Measurements from ENCODE around the gene MLLT1. TPM values are rescaled to one million over a fixed set of nuclear protein-coding genes. Genes with fewer than 3 reads are reported as not detected.

MLLT1 gene
- total RNA-seq, 1 experiment from 2014 or later: 54.9 TPM

DNA sequence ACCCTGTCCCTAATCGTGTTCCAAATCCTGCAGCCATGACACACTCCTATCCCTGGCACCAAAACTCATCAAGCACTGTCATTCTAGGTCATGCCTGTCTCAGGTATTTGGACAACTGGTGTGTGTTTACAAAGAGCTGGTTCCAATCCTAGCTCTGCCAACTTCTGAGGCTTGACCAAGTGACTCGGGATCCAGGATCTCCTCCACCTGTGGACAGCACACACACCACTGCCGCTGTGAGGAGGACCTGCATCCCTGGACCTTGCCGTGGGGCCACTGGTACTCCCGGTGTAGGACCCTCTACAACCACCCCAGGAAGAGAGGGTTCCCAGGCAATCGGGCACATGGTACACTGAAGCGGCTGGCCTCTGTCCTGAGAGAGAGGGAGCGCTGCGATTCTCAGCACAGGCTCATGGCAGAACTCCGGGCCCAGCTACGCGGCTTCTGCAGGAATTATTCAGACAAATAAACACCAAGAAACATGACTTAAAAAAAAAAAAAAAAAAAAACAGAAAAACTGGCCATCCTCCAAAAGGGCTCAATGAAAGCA lies 20.4 kb downstream of the MLLT1 start:
- H3K23me2 ChIP-seq (ENCODE audit: insufficient read length, low read depth, low read length, poor library complexity, severe bottlenecking): no peaks in the 10 kb centered on the region
- no peaks in the 10 kb centered on the region for H3K4me1 ChIP-seq (ENCODE audit: insufficient read depth, low read length)
- H2BK20ac ChIP-seq (ENCODE audit: low read depth, low read length, poor library complexity, severe bottlenecking): no peak overlapping the region
- H3K4me1 Mint-ChIP-seq: peaks cover 6 to 15% of the 10 kb centered on the region in 2 experiments
- H4K20me1 ChIP-seq (ENCODE audit: control insufficient read depth, insufficient read depth, insufficient read length): peaks cover 6% of the 10 kb centered on the region
- no peak overlapping the region for H3T11ph ChIP-seq (ENCODE audit: low read length)
- DNase-seq: no peak
- H3K36me3 Mint-ChIP-seq (ENCODE audit: insufficient read depth in 1 of 3, low read depth in 3 of 3): peaks cover 32 to 61% (median 59%) of the 10 kb centered on the region in 3 experiments
- H3K9ac ChIP-seq (ENCODE audit: extremely low read depth, insufficient read length, low read length): no peak overlapping the region
- no peak overlapping the region for H3K4me3 Mint-ChIP-seq
- H4K5ac ChIP-seq (ENCODE audit: insufficient read length, low read depth, low read length): no peak overlapping the region
- no peak overlapping the region for H2BK120ac ChIP-seq (ENCODE audit: low read depth, low read length, poor library complexity, severe bottlenecking)
- WGBS (ENCODE audit: extremely low coverage, insufficient read length, low lambda C conversion rate): no CpG with 5 or more reads among the region's 12 CpGs
- H2BK5ac ChIP-seq (ENCODE audit: insufficient read length, low read length): no peak overlapping the region
- no peak overlapping the region for H2BK12ac ChIP-seq (ENCODE audit: insufficient read length, low read depth, low read length)
- H3K9me3 Mint-ChIP-seq: no peaks in the 10 kb centered on the region
- H3K27me3 ChIP-seq (ENCODE audit: insufficient read depth, low read length): no peaks in the 10 kb centered on the region
- no peaks in the 10 kb centered on the region for H3K9me3 ChIP-seq (ENCODE audit: control insufficient read depth, low read depth, low read length)
- peaks cover 9% of the 10 kb centered on the region for H3K79me1 ChIP-seq (ENCODE audit: insufficient read depth, low read depth, low read length, poor library complexity, severe bottlenecking)
- no peak overlapping the region for H3K14ac ChIP-seq (ENCODE audit: insufficient read depth, low read length)
- H3K4ac ChIP-seq (ENCODE audit: low read depth, low read length): no peak overlapping the region
- H2BK15ac ChIP-seq (ENCODE audit: low read depth, low read length): no peak overlapping the region
- H3K18ac ChIP-seq (ENCODE audit: insufficient read length, low read depth, low read length): no peak overlapping the region
- no peak overlapping the region for H3K56ac ChIP-seq (ENCODE audit: insufficient read length, low read depth, low read length)
- peaks cover 16% of the 10 kb centered on the region; the same call in 1 of the 2 replicates for H3K79me2 ChIP-seq (ENCODE audit: insufficient read depth, low read length)
- H2AFZ ChIP-seq (ENCODE audit: low read length): no peak overlapping the region
- H2AK5ac ChIP-seq (ENCODE audit: insufficient read length, low read length): no peak overlapping the region
- H3K23ac ChIP-seq (ENCODE audit: insufficient read length, low read depth, low read length): no peak overlapping the region
- no peak overlapping the region for H3K4me2 ChIP-seq (ENCODE audit: insufficient read depth, insufficient read length, low read length)
- no peak overlapping the region for H3K27ac Mint-ChIP-seq
- no peak overlapping the region for H4K8ac ChIP-seq (replicated peaks; ENCODE audit: insufficient read length, low read depth, low read length)
- H3K27ac ChIP-seq (ENCODE audit: insufficient read length, low read depth, low read length): no peak overlapping the region
- no peaks in the 10 kb centered on the region for H3K27me3 Mint-ChIP-seq (ENCODE audit: low read depth)
- TF ChIP-seq, protein P1, sequence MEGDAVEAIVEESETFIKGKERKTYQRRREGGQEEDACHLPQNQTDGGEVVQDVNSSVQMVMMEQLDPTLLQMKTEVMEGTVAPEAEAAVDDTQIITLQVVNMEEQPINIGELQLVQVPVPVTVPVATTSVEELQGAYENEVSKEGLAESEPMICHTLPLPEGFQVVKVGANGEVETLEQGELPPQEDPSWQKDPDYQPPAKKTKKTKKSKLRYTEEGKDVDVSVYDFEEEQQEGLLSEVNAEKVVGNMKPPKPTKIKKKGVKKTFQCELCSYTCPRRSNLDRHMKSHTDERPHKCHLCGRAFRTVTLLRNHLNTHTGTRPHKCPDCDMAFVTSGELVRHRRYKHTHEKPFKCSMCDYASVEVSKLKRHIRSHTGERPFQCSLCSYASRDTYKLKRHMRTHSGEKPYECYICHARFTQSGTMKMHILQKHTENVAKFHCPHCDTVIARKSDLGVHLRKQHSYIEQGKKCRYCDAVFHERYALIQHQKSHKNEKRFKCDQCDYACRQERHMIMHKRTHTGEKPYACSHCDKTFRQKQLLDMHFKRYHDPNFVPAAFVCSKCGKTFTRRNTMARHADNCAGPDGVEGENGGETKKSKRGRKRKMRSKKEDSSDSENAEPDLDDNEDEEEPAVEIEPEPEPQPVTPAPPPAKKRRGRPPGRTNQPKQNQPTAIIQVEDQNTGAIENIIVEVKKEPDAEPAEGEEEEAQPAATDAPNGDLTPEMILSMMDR (conservative IDR thresholded peaks at IDR 0.05): no peak
- H4K91ac ChIP-seq (ENCODE audit: insufficient read length, low read depth, low read length): no peak overlapping the region
